ENCODE results near the gene ENO1. TPM values are rescaled to one million over a fixed set of nuclear protein-coding genes. Genes with fewer than 3 reads are reported as not detected.

ENO1 gene
- total and polyA plus RNA-seq, 9 of the 15 experiments (the other 6 are each of a cell fraction or from before 2014, with no cell fraction given) = 2,249 to 7,472 (median 2,868) TPM

- peak; percentile 34 to 95; a peak in 3 of 4 replicates for TF ChIP-seq RCOR1 (IDR thresholded peaks at IDR 0.05; ENCODE audit: borderline replicate concordance in 1 of 2, low read depth in 2 of 2, low read length in 2 of 2)
- TF ChIP-seq ZFP36 (IDR thresholded peaks at IDR 0.05; ENCODE audit: low read depth, low read length, partially characterized antibody) = peak; percentile 52
- peak; percentile 33; the same call in 1 of the 2 replicates for TF ChIP-seq MTA1 (IDR thresholded peaks at IDR 0.05; ENCODE audit: borderline replicate concordance)
- peak; percentile 91 for TF ChIP-seq ZBTB33 (CRISPR knock-in tag; IDR thresholded peaks at IDR 0.05)
- peak; percentile 76 for TF ChIP-seq DACH1 (IDR thresholded peaks at IDR 0.05; ENCODE audit: partially characterized antibody)
- peak; percentile 88 for TF ChIP-seq ETV1 (tag; conservative IDR thresholded peaks at IDR 0.05; ENCODE audit: low read depth)
- TF ChIP-seq PHF21A (IDR thresholded peaks at IDR 0.05; ENCODE audit: borderline replicate concordance, low read depth) = no peak
- TF ChIP-seq BDP1 (IDR thresholded peaks at IDR 0.05; ENCODE audit: insufficient read depth, insufficient read length) = no peak
- no peak for TF ChIP-seq HLTF (IDR thresholded peaks at IDR 0.05)
- TF ChIP-seq ARID1B (IDR thresholded peaks at IDR 0.05) = peak; percentile 42; the same call in 1 of the 2 replicates
- TF ChIP-seq HDAC6 (IDR thresholded peaks at IDR 0.05; ENCODE audit: low read depth, low read length) = no peak
- TF ChIP-seq MYC (IDR thresholded peaks at IDR 0.05; ENCODE audit: low read depth, low read length) = 0 out of 2 replicates have a peak, but pooled peaks have one; percentile 34
- no peak for TF ChIP-seq MYC (CRISPR knock-in tag; IDR thresholded peaks at IDR 0.05; ENCODE audit: borderline replicate concordance, low read depth)
- no peak for TF ChIP-seq DEAF1 (CRISPR knock-in tag; IDR thresholded peaks at IDR 0.05)
Observed at GRCh38 chr1:8822373-8823294, 55.9 kb downstream of the ENO1 start (continued).
